Gastroesophageal sphincter (tissue), 4 donors: ENCODE data around the gene SETBP1. TPM values are rescaled to one million over a fixed set of nuclear protein-coding genes. Genes with fewer than 3 reads are reported as not detected.

ENCODE experiments used
- ATAC-seq: fragments of 150-250 bp; one replicate; pipeline ENCODE4 v1.9.1; 2016; ENCODE audit warnings: mild to moderate bottlenecking, moderate library complexity
- H3K27ac ChIP-seq, 4 donors: fragments of 200-600 bp; sonication (generic) in 3 of 4; 1 replicate in 3 of 4; 2 replicates in 1 of 4; pipeline ENCODE4 v1.5.1; 2016 to 2019
- H3K27me3 ChIP-seq: fragments of 200-600 bp; sonication (generic); one replicate; pipeline ENCODE4 v1.5.1; 2019
- H3K36me3 ChIP-seq, 2 donors: fragments of 200-600 bp; sonication (generic); one replicate each; pipeline ENCODE4 v1.5.1; 2019; ENCODE audit warnings: control low read depth in 1 of 2
- H3K4me1 ChIP-seq, 3 donors: fragments of 200-600 bp; sonication (generic); 1 replicate in 2 of 3; 2 replicates in 1 of 3; pipeline ENCODE4 v1.5.1; 2016 to 2019; ENCODE audit warnings: control low read depth in 2 of 3
- H3K4me3 ChIP-seq, 2 donors: fragments of 200-600 bp; sonication (generic); one replicate each; pipeline ENCODE4 v1.5.1; 2019; ENCODE audit warnings: mild to moderate bottlenecking in 1 of 2, moderate library complexity in 1 of 2
- H3K9me3 ChIP-seq, 3 donors: fragments of 200-600 bp; sonication (generic); one replicate each; pipeline ENCODE4 v1.5.1; 2017 to 2019; ENCODE audit warnings: control low read depth in 2 of 3
- CTCF ChIP-seq, 4 experiments: fragments of 200-600 bp in 2 of 4; fragments of 450-650 bp in 2 of 4; sonication (generic) in 1 of 4; IDR thresholded peaks; one replicate each; pipeline ENCODE4 v1.5.1; 2017 to 2019; ENCODE audit warnings: antibody characterized with exemption in 4 of 4, mild to moderate bottlenecking in 2 of 4, moderate library complexity in 2 of 4
- EP300 ChIP-seq: sonication (generic); formaldehyde crosslinking; IDR thresholded peaks from one replicate; pipeline ENCODE4 v1.6.1; 2017; ENCODE audit warnings: antibody characterized with exemption, mild to moderate bottlenecking
- POLR2A ChIP-seq, 2 donors: fragments of 450-650 bp; IDR thresholded peaks; one replicate each; pipeline ENCODE4 v1.6.1; 2017; ENCODE audit warnings: antibody characterized with exemption in 2 of 2, mild to moderate bottlenecking in 2 of 2, moderate library complexity in 1 of 2
- POLR2AphosphoS5 ChIP-seq: sonication (generic); formaldehyde crosslinking; IDR thresholded peaks from one replicate; pipeline ENCODE4 v1.6.1; 2017; ENCODE audit warnings: antibody characterized with exemption
- WGBS, 2 donors: methylation state at CpG; one replicate each; pipeline ENCODE4 v1.1.5; 2018; ENCODE audit warnings: low coverage in 1 of 2; 5-methylcytosine and 5-hydroxymethylcytosine counted together
- total RNA-seq, 4 donors: library from RNA; depleted of rRNA; stranded (reverse); fragments of >200 nt; gene quantifications; one replicate each; pipeline ENCODE4 v1.1.0, GENCODE V29; 2016

The SETBP1 gene
- total RNA-seq, 4 donors from 2014 or later = 42.5 to 87.6 (median 67.8) TPM

GRCh38 chr18:44748582-44748981, 67.9 kb downstream of the SETBP1 start:
- H3K27ac ChIP-seq = peak overlapping the region in 1 of 4 donors; percentile 38
- H3K4me1 ChIP-seq = peaks cover 0 to 40% (median 1%) of the 10 kb centered on the region in 3 donors
- TF ChIP-seq CTCF (IDR thresholded peaks at IDR 0.05) (no peak), EP300 (no peak), POLR2A (IDR thresholded peaks at IDR 0.05) (no peak), POLR2AphosphoS5 (no peak)
- H3K4me3 ChIP-seq = no peak overlapping the region
- WGBS, 2 donors = 88 to 94% methylated on average over 5 of the region's 5 CpGs
- no peaks in the 10 kb centered on the region for H3K9me3 ChIP-seq
- H3K27me3 ChIP-seq = no peaks in the 10 kb centered on the region
- ATAC-seq = no peak
- H3K36me3 ChIP-seq = no peaks in the 10 kb centered on the region

GRCh38 chr18:44750774-44751173, 70.1 kb downstream of the SETBP1 start:
- H3K27ac ChIP-seq = no peak overlapping the region
- no peaks in the 10 kb centered on the region for H3K36me3 ChIP-seq
- no peak overlapping the region for H3K4me3 ChIP-seq
- peaks cover 0 to 27% (median 0%) of the 10 kb centered on the region in 3 donors for H3K4me1 ChIP-seq
- ATAC-seq = no peak
- WGBS, 2 donors = 100% methylated on average over 1 of the region's 1 CpG; no CpG with 5 or more reads in 1 of the 2 donors
- no peaks in the 10 kb centered on the region for H3K27me3 ChIP-seq
- TF ChIP-seq CTCF (IDR thresholded peaks at IDR 0.05) (no peak), POLR2A (IDR thresholded peaks at IDR 0.05) (no peak), POLR2AphosphoS5 (no peak), EP300 (no peak)
- H3K9me3 ChIP-seq = no peaks in the 10 kb centered on the region

GRCh38 chr18:44754567-44754966, 73.9 kb downstream of the SETBP1 start:
- peaks cover 0 to 24% (median under 1%) of the 10 kb centered on the region in 3 donors for H3K4me1 ChIP-seq
- ATAC-seq = no peak
- H3K36me3 ChIP-seq = no peaks in the 10 kb centered on the region
- H3K9me3 ChIP-seq = no peaks in the 10 kb centered on the region
- TF ChIP-seq EP300 = no peak
- no peak for TF ChIP-seq CTCF (IDR thresholded peaks at IDR 0.05)
- 100% methylated on average over 2 of the region's 2 CpGs for WGBS, 2 donors
- H3K27ac ChIP-seq = no peak overlapping the region
- H3K4me3 ChIP-seq = no peak overlapping the region
- no peaks in the 10 kb centered on the region for H3K27me3 ChIP-seq

- H3K36me3 ChIP-seq = no peaks in the 10 kb centered on the region
- H3K27me3 ChIP-seq = no peaks in the 10 kb centered on the region
- H3K4me1 ChIP-seq = peaks cover 0 to 64% (median 9%) of the 10 kb centered on the region in 3 donors
- no peaks in the 10 kb centered on the region for H3K9me3 ChIP-seq
- no peak overlapping the region for H3K4me3 ChIP-seq
- no peak for TF ChIP-seq POLR2A (IDR thresholded peaks at IDR 0.05)
- TF ChIP-seq CTCF (IDR thresholded peaks at IDR 0.05) = no peak
- no peak for TF ChIP-seq POLR2AphosphoS5
- no peak for TF ChIP-seq EP300
- no peak for ATAC-seq
- 70 to 80% methylated on average over 10 to 12 of the region's 12 CpGs for WGBS, 2 donors
- H3K27ac ChIP-seq = peak overlapping the region in 1 of 4 donors; percentile 37
Observed at GRCh38 chr18:44758861-44759631, 78.4 kb downstream of the SETBP1 start.

- H3K9me3 ChIP-seq = no peaks in the 10 kb centered on the region
- peak overlapping the region in 3 of 4 donors; percentile 11 to 37 (median 21) for H3K27ac ChIP-seq
- no peak for ATAC-seq
- H3K4me1 ChIP-seq = peaks cover 0 to 68% (median 10%) of the 10 kb centered on the region in 3 donors
- WGBS, 2 donors = 89 to 100% methylated on average over 1 of the region's 1 CpG
- H3K36me3 ChIP-seq = no peaks in the 10 kb centered on the region
- no peaks in the 10 kb centered on the region for H3K27me3 ChIP-seq
- no peak for TF ChIP-seq CTCF (IDR thresholded peaks at IDR 0.05)
- TF ChIP-seq EP300 = no peak
- no peak for TF ChIP-seq POLR2A (IDR thresholded peaks at IDR 0.05)
- TF ChIP-seq POLR2AphosphoS5 = no peak
- H3K4me3 ChIP-seq = no peak overlapping the region
Observed at GRCh38 chr18:44759925-44760342, 79.2 kb downstream of the SETBP1 start.
